Activated CD4-positive, alpha-beta T cell treated with anti-CD3 and anti-CD28 coated beads, Interleukin-2, Interleukin-6, amounts not matched to agents 100 ng/mL and 50 ng/mL, durations not matched to agents 16 hours and 8 hours (primary cell): ENCODE results near the gene CACNB4.
"Not testable (repeated sequence)": the region's sequence is repeated elsewhere in the genome, so short reads cannot be mapped to it uniquely, and the experiment has no call there.

ENCODE experiments used
- DNase-seq: peaks from one replicate; pipeline ENCODE4 v3.0.0-alpha.2; 2020

Gene CACNB4

GRCh38 chr2:151936626-151937025 lies 162.2 kb downstream of the CACNB4 start:
- no peak for DNase-seq

- DNase-seq: no peak
Observed at GRCh38 chr2:151933266-151933804, 165.5 kb downstream of the CACNB4 start.

GRCh38 chr2:151931756-151932155 lies 167.1 kb downstream of the CACNB4 start:
- DNase-seq: no peak

GRCh38 chr2:151931030-151931611 lies 167.7 kb downstream of the CACNB4 start:
- DNase-seq: no peak

GRCh38 chr2:151930042-151930441 lies 168.8 kb downstream of the CACNB4 start:
- no peak for DNase-seq

GRCh38 chr2:151928380-151928779 lies 170.5 kb downstream of the CACNB4 start:
- DNase-seq: no peak

GRCh38 chr2:151927501-151928221 lies 171.2 kb downstream of the CACNB4 start:
- DNase-seq: no peak

- no peak for DNase-seq
Observed at GRCh38 chr2:151922845-151923666, 175.8 kb downstream of the CACNB4 start.

GRCh38 chr2:151919786-151920185 lies 179.1 kb downstream of the CACNB4 start:
- DNase-seq: no peak

GRCh38 chr2:151918308-151918707 lies 180.5 kb downstream of the CACNB4 start:
- no peak for DNase-seq

GRCh38 chr2:151916632-151917031 lies 182.2 kb downstream of the CACNB4 start:
- DNase-seq: no peak

GRCh38 chr2:151915629-151916025 lies 183.2 kb downstream of the CACNB4 start:
- DNase-seq: not testable (repeated sequence)

- DNase-seq: no peak
Observed at GRCh38 chr2:151914989-151915628, 183.7 kb downstream of the CACNB4 start.

- no peak for DNase-seq
Observed at GRCh38 chr2:151908204-151908882, 190.5 kb downstream of the CACNB4 start.

GRCh38 chr2:151907286-151908203 lies 191.3 kb downstream of the CACNB4 start:
- DNase-seq: no peak

GRCh38 chr2:151906633-151906998 lies 192.2 kb downstream of the CACNB4 start:
- no peak for DNase-seq

GRCh38 chr2:151905963-151906632 lies 192.7 kb downstream of the CACNB4 start:
- DNase-seq: peak; percentile 6

GRCh38 chr2:151904807-151905206 lies 194.0 kb downstream of the CACNB4 start:
- no peak for DNase-seq

GRCh38 chr2:151904021-151904420 lies 194.8 kb downstream of the CACNB4 start:
- DNase-seq: no peak

GRCh38 chr2:151902829-151903228 lies 196.0 kb downstream of the CACNB4 start:
- no peak for DNase-seq

- no peak for DNase-seq
Observed at GRCh38 chr2:151900331-151900730, 198.5 kb downstream of the CACNB4 start.
